HG03520 (cell line): ENCODE measurements around the gene ABR.
"Not testable (repeated sequence)": the region's sequence is repeated elsewhere in the genome, so short reads cannot be mapped to it uniquely, and the experiment has no call there.

Source experiments
- ATAC-seq: cut with Tn5 transposase; IDR thresholded peaks from one replicate; pipeline ENCODE4 v1.9.1; 2021; ENCODE audit warnings: mild to moderate bottlenecking, moderate library complexity; ENCODE audit not compliant: unreplicated experiment

ABR gene

DNA sequence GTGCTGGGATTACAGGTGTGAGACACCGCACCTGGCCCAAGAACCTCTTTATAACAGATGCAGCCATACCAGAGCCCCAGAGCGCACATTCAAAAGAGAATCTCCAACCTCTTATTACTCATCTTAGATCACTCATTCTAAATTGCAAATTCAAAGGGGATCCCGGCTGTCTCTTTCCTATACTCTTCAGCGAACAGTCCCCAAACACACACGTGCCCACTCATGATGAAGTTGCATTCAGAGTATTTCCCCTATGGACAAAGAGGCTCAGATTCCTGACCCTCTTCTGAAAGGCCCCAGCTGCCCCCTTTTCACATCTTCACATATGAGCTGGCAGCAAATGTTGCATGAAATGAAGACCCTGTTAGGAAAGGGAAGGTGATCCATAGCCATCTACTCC lies 22.5 kb upstream of the ABR start:
- no peak for ATAC-seq

DNA sequence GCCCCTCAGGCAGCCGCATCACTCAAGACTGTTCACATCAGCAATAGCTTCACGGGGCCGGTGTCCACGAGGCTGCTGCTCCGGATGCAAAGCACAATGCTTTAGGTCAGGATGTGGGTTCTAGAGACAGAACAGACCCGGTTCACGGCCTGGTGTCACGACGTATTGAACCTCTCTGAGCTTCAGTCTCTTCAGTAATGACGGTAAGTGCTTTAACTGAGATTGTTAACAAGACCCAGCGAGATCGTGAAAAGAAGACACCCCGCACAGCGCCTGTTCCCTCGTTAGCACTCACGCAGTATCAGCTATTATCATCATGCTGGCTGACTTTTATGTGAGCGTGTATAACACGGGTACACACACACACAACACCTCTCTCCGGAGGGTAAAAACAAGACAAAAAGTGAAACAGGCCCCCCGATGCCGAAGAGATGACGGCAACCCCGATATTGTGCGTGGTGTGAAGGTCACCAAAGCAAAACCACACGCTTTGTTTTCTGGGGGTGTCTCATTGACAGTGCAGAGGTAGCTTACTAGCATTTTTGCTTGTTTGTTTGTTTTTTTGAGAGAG lies 21.4 kb upstream of the ABR start:
- no peak for ATAC-seq

DNA sequence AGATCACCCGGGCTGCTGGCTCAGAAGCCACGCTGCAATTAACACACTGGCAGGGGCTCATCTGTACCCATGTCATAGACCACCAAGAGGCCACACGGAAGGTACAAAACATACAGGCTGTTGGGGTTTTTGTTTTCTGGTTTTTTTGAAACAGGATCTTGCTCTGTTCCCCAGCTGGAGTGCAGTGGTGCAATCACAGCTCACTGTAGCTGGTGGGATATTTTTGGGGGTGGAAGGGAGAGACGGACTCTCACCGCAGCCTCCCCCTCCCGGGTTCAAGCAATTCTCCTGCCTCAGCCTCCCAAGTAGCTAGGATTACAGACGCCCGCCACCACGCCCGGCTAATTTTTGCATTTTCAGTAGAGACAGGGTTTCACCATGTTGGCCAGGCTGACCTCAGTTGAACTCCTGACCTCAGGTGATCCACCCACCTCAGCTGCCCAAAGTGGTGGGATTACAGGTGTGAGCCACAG lies 19.5 kb upstream of the ABR start:
- not testable (repeated sequence) for ATAC-seq

DNA sequence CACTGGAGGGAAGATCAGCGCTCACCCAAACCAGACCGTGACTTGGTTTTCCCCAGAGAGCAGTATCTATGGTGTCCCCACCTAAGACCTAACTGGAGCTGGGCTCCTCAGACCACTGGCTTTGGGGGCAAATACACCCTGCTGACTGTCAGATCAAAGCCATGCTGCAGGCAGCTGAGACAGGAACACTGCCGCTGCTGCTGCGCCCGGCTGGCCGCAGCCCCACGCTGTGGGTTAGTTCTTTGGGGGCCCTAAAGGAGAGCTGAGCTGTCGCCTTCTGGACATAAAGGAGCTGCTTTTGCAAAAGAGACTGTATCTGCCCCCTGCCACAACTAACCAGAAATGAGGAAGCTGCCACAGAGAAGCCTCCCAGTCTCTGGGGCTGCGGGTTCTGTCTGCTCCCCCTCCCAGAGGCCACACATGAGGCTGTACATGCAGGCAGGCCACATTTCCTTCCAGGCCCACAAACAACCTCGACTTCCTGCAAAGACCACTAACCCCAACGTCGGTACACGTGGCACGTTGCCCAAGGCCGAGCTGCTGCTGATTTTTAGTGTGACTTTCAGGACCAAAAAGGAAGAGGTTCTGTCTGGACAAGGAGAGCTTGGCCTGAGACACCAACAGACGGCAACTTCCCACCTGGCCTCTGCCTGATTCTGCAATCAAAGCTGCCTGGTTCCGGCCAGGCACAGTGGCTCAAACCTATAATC lies 18.2 kb upstream of the ABR start:
- ATAC-seq: no peak

DNA sequence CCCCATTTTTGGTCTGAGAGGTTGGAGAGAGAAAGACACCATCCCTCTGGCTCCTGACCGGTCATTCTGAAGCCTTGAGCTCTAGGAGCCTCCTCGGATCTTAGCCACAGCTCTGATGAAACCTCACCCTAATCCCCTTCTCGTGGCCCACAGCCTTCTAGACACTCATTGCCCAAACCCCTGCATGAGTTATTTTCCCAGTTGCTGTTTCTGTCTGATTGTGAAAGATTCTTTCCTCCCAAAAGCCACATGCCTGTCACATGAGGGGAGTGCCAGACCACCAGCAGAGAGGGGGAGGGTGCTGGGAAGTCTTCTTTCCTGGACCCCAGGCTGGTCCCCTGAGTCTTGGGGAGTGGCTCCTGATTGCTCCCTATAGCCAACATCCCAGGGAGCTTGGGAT lies 17.6 kb upstream of the ABR start:
- ATAC-seq: no peak

DNA sequence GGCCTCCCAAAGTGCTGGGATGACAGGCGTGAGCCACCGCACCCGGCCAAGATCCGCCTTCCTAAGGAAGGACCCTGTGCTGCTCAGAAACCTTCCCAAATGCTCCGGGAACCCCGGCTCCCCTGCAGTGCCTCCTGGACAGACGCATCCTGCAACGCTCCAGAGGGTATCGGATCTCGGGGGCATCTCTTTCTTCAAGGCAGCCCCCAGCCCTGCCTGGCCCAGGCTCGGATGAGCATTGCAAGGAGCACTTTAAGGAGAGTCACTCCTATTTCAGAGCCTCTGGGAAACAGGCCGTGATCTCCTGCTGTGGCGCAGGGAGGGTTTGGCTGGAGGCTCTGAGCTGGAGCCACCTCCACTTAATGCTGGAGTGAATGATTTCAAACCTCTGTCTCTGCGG lies 17.2 kb upstream of the ABR start:
- no peak for ATAC-seq

DNA sequence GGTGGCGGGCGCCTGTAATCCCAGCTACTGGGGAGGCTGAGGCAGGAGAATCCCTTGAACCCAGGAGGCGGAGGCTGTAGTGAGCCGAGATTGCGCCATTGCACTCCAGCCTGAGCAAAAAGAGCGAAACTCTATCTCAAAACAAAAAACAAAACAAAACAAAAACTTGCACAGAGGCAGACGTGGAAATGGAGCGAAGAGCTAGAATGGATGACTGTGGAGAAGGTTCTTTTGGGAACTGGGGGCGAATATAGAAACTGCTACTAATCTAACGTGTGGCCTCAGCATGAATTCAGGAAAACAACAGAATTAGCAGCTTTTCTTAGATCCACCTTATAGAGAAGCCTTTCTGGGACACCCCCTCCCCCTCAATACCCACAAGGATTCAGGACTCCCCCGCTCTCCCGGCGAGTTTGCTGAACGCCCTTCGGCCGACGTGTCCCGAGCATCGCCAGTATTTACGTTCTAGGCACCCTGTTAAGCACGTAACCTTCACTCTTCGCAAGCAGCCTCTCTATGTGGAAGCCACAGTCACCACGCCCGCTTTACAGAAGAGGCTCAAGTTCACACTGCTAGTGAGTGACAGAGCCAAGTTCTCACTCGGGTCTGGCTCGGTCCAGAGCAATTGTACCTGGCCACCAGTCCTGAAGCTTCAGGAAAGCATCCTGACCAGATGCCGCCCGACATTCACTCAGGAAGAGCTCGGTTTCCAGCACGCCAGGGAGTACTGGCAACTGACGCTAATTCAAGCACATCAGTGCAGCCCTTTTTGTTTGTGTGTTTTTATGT lies 13.3 kb upstream of the ABR start:
- ATAC-seq: no peak

DNA sequence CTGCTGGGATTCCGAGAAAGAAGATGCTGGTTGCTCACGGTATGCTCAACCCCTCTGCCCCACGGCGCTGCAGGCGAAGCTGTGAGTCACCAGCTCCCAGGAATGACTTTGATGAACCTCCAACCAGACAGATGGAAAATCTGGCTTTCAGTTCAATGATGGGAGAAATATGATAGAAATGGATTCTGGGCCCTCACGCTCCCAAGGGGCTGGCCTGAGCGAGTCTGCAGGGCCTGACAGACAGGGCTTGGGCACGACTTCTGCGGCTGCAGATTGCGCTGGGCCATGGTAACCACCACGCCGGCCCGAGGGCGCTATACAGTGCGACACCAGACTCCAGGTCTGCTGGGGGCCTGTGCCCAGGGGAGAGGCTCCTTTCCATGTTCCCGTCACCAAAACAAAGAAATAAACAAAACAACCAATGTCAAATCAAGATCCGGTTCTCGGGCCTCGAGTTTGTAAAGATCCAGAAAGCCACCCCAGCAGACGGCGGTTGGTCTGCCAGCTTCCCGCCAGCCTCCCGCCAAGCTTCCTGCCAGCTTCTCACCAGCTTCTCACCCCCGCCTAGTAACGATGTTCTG lies 11.1 kb upstream of the ABR start:
- ATAC-seq: no peak

DNA sequence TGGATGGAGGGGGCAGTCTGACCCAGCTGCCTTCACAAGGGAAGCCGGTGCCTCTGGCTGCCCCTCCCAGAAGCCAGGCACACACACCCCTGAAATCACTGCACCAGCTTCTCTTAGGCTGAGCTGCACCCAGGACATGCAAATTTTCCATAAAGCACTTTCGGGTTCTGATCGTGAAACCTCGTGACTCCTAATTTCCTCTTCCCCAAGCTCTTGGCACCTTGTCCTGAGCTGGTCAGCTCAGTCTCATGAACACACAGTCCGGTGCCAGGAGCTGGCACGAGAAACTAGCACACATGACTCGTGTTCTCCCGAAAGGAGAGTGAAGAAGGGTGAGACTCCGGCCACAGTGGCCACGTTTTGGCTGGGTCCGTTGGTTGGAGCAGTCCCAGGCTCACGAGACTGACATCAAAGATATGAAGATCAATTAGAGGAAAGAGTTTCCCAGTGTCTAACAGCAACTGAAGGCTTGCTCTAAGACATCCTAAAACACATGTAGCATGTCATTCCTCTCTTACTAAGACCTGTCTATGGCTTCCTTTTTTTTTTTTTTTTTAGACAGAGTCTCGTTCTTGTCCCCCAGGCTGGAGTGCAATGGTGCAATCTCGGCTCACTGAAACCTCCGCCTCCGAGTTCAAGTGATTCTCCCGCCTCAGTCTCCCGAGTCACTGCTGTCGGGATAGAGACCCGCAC lies 9.2 kb upstream of the ABR start:
- ATAC-seq: no peak

DNA sequence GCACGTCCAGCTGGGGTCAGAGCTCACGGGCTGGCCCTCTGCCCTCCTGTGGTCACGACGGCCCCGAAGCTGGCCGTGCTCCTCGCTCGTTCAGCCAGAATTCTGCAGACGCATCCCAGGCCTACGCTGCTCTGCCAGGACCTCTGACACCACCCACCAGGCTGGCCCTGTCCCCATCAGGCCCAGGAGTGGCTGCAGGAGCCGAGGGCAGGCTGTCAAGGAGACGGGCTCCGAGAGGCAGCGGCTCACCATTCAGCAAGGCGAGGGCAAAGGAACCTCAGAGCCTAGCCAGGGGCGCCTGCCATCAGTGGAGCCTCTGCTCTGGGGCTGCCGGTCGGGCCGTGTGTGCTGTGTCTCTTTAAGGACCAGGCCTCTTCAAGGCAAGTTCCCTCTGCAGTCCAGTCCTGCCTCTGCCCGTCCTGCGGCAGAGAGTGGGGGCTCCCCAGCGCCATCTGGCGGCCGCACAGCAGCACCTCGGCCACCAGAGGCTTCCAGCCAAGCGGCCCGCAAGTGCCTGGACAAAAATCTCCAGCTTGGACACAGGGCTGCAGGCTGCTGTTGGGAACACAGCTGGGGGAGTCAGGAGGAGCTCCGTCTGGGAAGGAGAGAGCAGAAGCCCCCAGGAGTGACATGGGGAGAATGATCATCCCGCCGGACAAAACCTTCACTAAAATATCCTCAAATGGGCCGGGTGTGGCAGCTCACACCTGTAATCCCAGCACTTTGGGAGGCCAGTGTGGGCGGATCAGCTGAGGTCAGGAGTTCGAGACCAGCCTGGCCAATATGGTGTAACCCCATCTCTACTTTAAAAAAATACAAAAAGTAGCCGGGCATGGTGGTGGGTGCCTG lies 7.4 kb upstream of the ABR start:
- no peak for ATAC-seq

DNA sequence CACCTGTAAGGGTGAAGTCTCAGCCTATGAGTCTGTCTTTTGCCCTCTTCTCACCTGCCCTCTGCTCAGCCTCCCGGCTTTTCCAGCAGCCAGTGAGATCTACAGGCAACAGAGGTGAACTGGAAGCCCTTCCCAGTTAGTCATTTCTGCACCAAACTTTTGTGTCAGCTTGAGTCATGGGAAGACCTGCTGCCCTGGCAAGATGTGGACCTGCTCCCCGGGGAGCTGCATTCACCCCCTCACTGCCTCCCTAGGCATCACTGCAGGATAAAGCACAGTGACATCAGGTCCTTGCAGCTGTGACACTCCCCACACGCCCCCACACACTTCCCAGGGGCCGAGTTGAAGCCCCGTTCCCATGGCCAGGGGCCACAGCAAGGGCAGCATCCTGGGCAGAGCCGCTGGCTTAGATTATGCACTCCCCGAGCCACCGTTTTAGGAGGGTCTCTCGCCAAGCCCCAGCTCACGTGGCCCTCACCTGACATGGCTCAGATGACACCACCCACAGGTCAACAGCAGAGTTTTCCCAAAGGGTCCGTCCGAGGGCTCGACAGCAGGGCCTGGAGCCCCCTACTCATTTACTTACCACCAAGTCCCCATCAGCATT lies 6.5 kb upstream of the ABR start:
- no peak for ATAC-seq

DNA sequence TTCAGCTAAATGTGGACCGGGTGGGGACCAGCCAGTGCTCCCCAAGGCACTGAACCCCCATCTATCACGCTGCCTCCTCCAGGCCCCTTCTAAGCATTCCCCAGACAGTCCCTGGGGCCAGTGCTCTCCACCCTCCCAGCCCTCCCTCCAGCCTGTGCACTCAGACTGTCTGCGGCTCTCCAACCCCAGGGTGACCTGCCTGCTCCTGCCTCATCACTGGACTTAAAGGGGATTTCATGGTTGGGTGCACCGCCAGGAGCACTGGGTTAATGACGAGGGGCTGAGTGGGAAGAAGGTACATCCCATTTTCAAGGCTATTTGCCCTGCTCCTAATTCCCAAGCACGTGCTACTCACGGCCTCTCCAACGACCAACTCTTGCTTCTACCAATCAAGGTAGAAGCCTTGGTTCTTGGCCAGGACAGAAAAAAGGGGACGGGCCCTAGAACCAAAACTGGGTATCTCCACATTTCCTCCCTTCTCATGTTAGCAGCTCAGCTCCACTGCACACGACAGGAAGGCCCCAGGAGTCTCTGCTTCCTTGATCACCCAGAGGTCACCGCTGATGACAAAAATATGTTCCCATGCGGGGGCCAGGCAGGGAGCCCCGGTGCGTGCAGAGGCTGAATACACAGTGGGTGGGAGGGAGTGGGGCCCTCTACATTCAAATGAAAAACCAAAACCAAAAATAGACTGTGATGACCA lies 3.5 kb upstream of the ABR start:
- ATAC-seq: no peak

DNA sequence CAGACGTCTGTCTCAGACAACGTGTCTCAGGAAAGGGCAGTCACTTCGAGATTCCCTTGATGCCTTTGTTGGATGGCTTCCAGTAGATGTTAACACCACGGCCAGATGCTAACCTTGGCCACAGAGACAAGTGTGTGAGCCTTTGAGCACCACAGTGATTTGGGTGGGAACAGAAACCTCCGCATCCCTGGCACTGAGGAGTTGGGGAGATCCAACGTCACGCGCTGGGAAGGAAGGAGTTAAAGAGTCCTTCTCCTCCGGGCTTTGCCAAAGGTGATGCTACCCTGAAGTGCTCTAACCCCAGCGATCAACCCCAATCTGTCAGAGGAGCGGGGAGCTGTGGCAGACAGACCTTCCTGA lies 3.0 kb upstream of the ABR start:
- ATAC-seq: no peak

DNA sequence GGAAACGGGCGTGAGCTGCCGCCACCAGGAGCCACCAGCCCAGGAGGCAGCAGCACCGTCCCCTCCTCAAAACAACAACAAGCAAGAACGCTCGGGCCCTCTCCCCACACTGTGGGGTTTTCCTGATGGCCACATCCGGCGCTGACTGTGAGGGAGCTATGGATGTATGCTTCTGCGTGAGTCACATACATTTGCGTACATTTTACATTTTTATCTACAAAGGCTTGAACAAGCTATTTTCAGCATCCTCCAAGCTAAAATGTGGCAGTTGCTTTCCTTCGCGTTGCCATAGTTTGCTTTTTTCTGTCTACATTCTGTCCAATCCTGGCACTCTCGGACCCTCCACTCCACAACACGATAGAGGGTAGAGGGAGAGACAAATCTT lies 2.0 kb upstream of the ABR start:
- no peak for ATAC-seq

DNA sequence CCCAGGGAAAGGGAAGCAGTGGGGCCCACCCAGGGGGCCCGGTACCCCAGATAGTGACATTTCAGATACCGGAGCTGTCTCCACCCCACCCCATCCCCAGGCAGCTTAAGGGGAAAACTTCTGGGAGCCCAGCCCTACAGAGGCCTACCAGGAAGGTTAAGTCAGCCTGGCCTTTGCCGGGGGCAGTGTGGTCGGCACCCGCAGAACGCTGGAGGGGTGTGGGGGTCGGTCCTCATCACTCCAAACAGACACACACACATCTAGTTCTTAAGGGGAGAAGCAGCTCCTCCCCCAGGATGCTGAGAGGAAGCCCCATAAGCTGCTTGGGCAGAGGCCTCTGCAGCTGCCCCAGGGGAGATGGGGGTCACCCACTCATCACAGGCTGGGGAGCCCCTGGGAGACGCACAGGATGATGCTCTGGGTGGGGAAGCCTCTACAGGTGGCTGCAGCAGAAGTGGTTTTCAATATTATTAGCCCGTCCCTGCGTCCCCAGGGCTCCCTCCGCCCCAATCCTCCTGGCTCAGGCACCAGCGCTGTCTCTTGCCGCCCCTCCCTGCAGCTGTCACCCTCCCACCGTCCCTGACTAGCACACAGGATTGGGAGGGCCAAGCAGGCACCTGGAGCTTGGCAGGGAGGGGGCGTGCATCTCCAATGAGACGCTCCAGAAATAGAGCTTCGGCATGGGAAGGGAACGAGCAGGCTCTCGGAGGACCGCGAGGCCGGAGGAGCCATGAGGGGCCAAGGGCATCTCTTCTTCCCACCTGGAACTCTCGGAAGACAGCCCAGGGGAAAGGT lies 1.4 kb upstream of the ABR start:
- no peak for ATAC-seq

DNA sequence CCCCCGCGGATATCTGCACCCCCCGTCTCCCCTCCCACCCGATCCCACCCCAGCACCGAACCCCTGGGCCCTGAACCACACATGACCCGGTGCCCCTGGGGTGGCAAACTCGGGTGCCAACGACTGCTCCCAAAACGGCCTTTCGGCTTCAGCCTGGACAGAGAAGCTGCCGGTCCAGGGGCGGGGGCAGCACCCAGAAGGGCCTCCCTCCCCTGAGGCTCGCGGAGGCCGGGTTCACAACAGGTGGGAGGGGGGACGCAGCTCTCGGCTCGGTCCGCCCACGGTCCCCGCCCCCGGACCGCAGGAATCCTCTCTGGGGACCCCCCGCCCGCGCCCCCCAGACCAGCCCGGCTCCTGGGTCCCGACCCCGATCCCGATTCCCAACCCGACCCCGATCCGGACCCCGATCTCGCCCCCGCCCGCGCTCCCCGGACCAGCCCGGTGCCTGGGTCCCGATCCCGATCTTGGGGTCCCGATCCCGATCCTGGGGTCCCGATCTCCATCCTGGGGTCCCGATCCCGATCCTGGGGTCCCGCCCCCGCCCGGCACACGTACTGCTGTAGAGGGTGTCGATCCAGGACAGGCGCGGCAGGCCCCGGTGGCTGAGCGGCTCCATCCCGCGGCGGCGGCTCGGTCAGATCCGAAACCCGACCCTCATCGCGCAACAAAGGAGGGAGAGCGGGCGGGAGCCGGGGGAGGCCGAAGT lies 516 bp downstream of the ABR start:
- no peak for ATAC-seq

DNA sequence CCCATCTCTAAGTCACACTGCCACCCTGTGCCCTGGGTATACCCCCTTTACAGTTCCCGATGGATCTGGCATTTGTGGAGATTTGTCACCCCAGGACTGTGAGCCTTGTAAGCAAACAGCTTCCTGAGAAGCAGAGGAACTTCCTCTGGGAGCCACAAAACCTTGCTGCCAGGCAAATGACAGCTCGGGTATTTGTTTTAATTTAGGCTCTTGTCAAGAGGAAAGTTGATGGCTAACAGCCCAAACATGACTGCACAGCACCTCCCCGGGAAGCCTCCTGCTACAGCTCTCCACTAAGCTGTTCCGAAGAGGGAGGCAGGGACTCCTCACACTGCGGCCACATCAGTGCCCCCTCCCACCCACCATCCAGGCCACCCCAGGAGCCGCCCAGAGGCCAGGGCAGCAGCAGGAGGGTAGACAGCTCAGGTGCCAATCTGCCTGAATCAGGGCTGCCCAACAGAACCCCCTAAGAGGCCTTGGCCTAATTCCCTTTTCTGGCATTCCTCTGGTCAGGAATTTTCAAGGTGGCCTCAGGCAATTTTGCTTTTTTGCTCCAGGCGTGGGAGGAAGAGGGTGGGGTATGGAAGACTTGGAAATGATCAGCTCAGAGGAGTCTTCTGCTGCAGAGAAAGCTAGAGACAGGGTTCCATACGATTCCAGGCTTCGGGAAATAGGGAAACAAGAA lies 2.6 kb downstream of the ABR start:
- no peak for ATAC-seq
